Pancreas (tissue), 10 donors: ENCODE results near the gene HIVEP3. TPM values are rescaled to one million over a fixed set of nuclear protein-coding genes. Genes with fewer than 3 reads are reported as not detected.

Experiments used
- ATAC-seq, 4 donors: fragments of 200-7000 bp; cut with Tn5 transposase; one replicate each; pipeline versions ENCODE4 v1.8.0 to v1.9.1; 2020; ENCODE audit warnings: mild to moderate bottlenecking in 4 of 4, moderate library complexity in 4 of 4
- DNase-seq, 6 donors: peaks; one replicate each; pipeline ENCODE4 v3.0.0-alpha.2; 2020
- FAIRE-seq: peaks from 2 replicates; lab custom pipeline; 2012; peaks lifted over from hg19 to GRCh38; lab: Jason Lieb, UNC
- H3K27ac ChIP-seq, 4 donors: fragments of 200-600 bp; sonication (generic); 1 replicate in 3 of 4; 2 replicates in 1 of 4; pipeline versions ENCODE4 v1.5.0 to v1.8.0; 2020
- H3K27me3 ChIP-seq, 4 donors: fragments of 200-600 bp; one replicate each; pipeline ENCODE4 v1.8.0; 2021
- H3K36me3 ChIP-seq, 3 donors: fragments of 200-600 bp; sonication (generic) in 1 of 3; one replicate each; pipeline versions ENCODE4 v1.5.0 to v1.8.0; 2020 to 2021
- H3K4me1 ChIP-seq, 3 donors: fragments of 200-600 bp; one replicate each; pipeline ENCODE4 v1.8.0; 2021
- H3K4me3 ChIP-seq, 4 donors: fragments of 200-600 bp; sonication (generic) in 2 of 4; one replicate each; pipeline versions ENCODE4 v1.5.0 to v1.8.0; 2020 to 2021
- H3K9me3 ChIP-seq, 4 donors: fragments of 200-600 bp; one replicate each; pipeline ENCODE4 v1.8.0; 2021
- WGBS, 2 donors: extraction: QIAGEN DNeasy Blood & Tissue Kit; methylation state at CpG; one replicate each; pipeline ENCODE4 v1.1.7; 2013; 5-methylcytosine and 5-hydroxymethylcytosine counted together
- intact Hi-C, 3 donors: fragments of 100-400 bp; cut with DNase I; formaldehyde crosslinking; loops; one replicate each; pipeline versions ENCODE4 v1.11.1 to v1.14.2; 2022
- polyA plus RNA-seq, 2 donors: library from polyadenylated mRNA; stranded (reverse); fragments of 200-250 nt; gene quantifications; one replicate each; pipeline ENCODE4 v1.2.3, GENCODE V29; 2013
- total RNA-seq, 6 donors: library from RNA; stranded (reverse); fragmentation: NEBNext Ultra II Directional in 4 of 6; extraction: Animal tissue kit (Norgen Biotek cat#: 25700) in 4 of 6; gene quantifications; one replicate each; pipeline versions ENCODE4 v1.2.1 to v1.2.4, GENCODE V29; 2021 to 2023
- TF ChIP-seq, protein P1 (sequence below), 4 donors: fragments of 200-600 bp; sonication (generic) in 3 of 4; IDR thresholded peaks; one replicate each; pipeline versions ENCODE4 v1.5.0 to v1.8.0; 2021; ENCODE audit warnings: antibody characterized with exemption in 4 of 4
- donor health status: healthy with polysubstance abuse.
- donor health status: DM: no; HTN: no; CAD: no; lungs with moderate emphysema.
- donor health status: DM: no; HTN: no; CAD: no.
- donor health status: control.
- donor health status: control.
- donor health status: Bipolar disorder and iron deficiency.
- donor health status: DM: yes; HTN: yes; CAD: no.
- donor health status: DM: no; HTN: no; CAD: no.
- donor health status: DM: no; HTN: no; CAD: no.
- donor health status: DM: yes; HTN: yes; CAD: no.

HIVEP3 gene
- total and polyA plus RNA-seq, 8 donors, result 2.7 to 5.0 (median 3.1) TPM

DNA sequence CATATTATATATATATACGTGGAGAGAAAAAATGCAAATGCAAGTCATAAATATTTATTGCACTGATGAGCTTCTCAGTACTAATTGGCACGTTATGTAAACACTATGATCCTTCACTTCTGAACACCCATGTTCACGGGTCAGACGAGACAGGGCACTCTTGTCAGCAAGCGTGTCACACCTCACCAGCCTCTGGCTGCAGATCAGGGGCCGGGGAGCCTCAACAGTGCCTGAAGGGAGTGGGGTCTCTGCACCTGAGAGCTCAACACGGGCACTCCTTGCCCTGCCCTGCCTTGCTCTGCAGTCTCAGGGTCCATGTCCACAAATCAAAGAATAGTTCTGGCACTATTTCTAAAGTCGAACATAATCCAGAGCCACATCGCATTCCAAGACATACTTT, 409 bp upstream of the HIVEP3 start:
- Histone ChIP-seq H3K27ac (no peak overlapping the region), H3K36me3 (no peaks in the 10 kb centered on the region), H3K9me3 (no peaks in the 10 kb centered on the region), H3K27me3 (no peaks in the 10 kb centered on the region), H3K4me1 (peaks cover 0 to 12% (median 0%) of the 10 kb centered on the region in 3 donors), H3K4me3 (no peak overlapping the region)
- TF ChIP-seq, protein P1, sequence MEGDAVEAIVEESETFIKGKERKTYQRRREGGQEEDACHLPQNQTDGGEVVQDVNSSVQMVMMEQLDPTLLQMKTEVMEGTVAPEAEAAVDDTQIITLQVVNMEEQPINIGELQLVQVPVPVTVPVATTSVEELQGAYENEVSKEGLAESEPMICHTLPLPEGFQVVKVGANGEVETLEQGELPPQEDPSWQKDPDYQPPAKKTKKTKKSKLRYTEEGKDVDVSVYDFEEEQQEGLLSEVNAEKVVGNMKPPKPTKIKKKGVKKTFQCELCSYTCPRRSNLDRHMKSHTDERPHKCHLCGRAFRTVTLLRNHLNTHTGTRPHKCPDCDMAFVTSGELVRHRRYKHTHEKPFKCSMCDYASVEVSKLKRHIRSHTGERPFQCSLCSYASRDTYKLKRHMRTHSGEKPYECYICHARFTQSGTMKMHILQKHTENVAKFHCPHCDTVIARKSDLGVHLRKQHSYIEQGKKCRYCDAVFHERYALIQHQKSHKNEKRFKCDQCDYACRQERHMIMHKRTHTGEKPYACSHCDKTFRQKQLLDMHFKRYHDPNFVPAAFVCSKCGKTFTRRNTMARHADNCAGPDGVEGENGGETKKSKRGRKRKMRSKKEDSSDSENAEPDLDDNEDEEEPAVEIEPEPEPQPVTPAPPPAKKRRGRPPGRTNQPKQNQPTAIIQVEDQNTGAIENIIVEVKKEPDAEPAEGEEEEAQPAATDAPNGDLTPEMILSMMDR (IDR thresholded peaks at IDR 0.05), result no peak
- ATAC-seq, result no peak
- FAIRE-seq, result no peak
- intact Hi-C loops, result no loop called here
- 55 to 56% methylated on average over 9 of the region's 9 CpGs for WGBS, 2 donors
- no peak for DNase-seq

GRCh38 chr1:41917835-41918449, 780 bp downstream of the HIVEP3 start:
- peak overlapping the region in 3 of 4 donors; percentile 25 to 44 (median 35) for H3K27ac ChIP-seq
- intact Hi-C loops, result no loop called here

GRCh38 chr1:41917076-41917475, 1.6 kb downstream of the HIVEP3 start:
- Histone ChIP-seq H3K4me1 (peaks cover 0 to 12% (median 0%) of the 10 kb centered on the region in 3 donors), H3K9me3 (no peaks in the 10 kb centered on the region), H3K4me3 (peak overlapping the region in 2 of 4 donors; percentile 56 to 71), H3K27ac (no peak overlapping the region), H3K27me3 (no peaks in the 10 kb centered on the region), H3K36me3 (no peaks in the 10 kb centered on the region)
- TF ChIP-seq, protein P1 (IDR thresholded peaks at IDR 0.05), result no peak
- DNase-seq (no peak), FAIRE-seq (no peak), ATAC-seq (no peak)
- intact Hi-C loops, result no loop called here
- 38 to 41% methylated on average over 7 of the region's 7 CpGs for WGBS, 2 donors

More at GRCh38 chr1:41917835-41918449, 780 bp downstream of the HIVEP3 start:
- Histone ChIP-seq H3K4me1 (peaks cover 0 to 12% (median 0%) of the 10 kb centered on the region in 3 donors), H3K4me3 (peak overlapping the region; percentile 56 to 72 (median 69)), H3K36me3 (no peaks in the 10 kb centered on the region), H3K27me3 (no peaks in the 10 kb centered on the region), H3K9me3 (no peaks in the 10 kb centered on the region)
- TF ChIP-seq, protein P1 (IDR thresholded peaks at IDR 0.05), result no peak
- ATAC-seq (peak; percentile 83 to 87 (median 84)), DNase-seq (peak in 4 of 6 donors; percentile 28 to 72 (median 54)), FAIRE-seq (no peak)
- WGBS, 2 donors, result 0% methylated on average over 53 of the region's 53 CpGs

- H3K4me1 ChIP-seq, result peaks cover 0 to 12% (median 0%) of the 10 kb centered on the region in 3 donors
- ATAC-seq, result no peak
- TF ChIP-seq, protein P1 (IDR thresholded peaks at IDR 0.05), result no peak
- no peak overlapping the region for H3K27ac ChIP-seq
- DNase-seq, result no peak
- no peak overlapping the region for H3K4me3 ChIP-seq
- no peaks in the 10 kb centered on the region for H3K9me3 ChIP-seq
- H3K27me3 ChIP-seq, result no peaks in the 10 kb centered on the region
- WGBS, 2 donors, result 82 to 87% methylated on average over 4 of the region's 4 CpGs
- intact Hi-C loops, result no loop called here
- no peak for FAIRE-seq
- no peaks in the 10 kb centered on the region for H3K36me3 ChIP-seq
These were observed 2.7 kb downstream of the HIVEP3 start for GRCh38 chr1:41915786-41916571.
